ENCODE results near the gene PRCP. TPM values are rescaled to one million over a fixed set of nuclear protein-coding genes. Genes with fewer than 3 reads are reported as not detected.

The PRCP gene
- total RNA-seq, 2 donors from 2014 or later: 76.8 to 107 TPM

DNA sequence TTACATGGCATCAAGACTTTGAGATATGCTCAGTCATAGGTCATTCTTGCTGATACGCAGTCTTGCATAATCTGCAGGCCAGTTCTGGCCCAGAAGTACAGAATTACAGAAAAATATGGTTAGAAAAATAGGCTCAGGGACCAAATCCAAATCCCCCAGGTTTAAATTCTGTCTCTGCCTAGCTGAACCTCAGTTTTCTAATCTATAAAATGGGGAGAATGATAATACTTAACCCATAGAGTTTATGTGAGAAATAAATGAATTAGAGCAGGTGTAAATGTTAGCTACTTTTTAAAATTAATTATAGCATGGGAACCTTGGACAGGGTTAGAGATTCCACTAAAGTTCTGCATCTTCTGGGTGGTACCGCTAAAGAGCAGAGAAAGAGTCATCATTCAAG is 114.2 kb downstream of the PRCP start:
- Mint-ChIP-seq H3K36me3 (ENCODE audit: low read depth) (no peaks in the 10 kb centered on the region), H3K4me1 (peaks cover 26% of the 10 kb centered on the region), H3K9me3 (peaks cover 6% of the 10 kb centered on the region), H3K27me3 (ENCODE audit: insufficient read depth) (peaks cover 13% of the 10 kb centered on the region), H3K27ac (no peak overlapping the region), H3K4me3 (no peak overlapping the region)
- Histone ChIP-seq H3K27me3 (ENCODE audit: control insufficient read depth, insufficient read depth, low read length, poor library complexity, severe bottlenecking) (no peaks in the 10 kb centered on the region), H3K36me3 (ENCODE audit: control insufficient read depth, insufficient read depth, low read length) (no peaks in the 10 kb centered on the region), H3K4me1 (ENCODE audit: control insufficient read depth, insufficient read depth, low read length) (peaks cover 22% of the 10 kb centered on the region), H3K27ac (ENCODE audit: low read depth, low read length) (no peak overlapping the region), H3K9me3 (ENCODE audit: control insufficient read depth, low read length) (peaks cover 6% of the 10 kb centered on the region), H3K4me3 (ENCODE audit: low read length) (no peak overlapping the region), H3K9ac (ENCODE audit: extremely low read depth, low read length, poor library complexity, severe bottlenecking) (no peak overlapping the region)
- no peak for DNase-seq
- TF ChIP-seq, protein P1, sequence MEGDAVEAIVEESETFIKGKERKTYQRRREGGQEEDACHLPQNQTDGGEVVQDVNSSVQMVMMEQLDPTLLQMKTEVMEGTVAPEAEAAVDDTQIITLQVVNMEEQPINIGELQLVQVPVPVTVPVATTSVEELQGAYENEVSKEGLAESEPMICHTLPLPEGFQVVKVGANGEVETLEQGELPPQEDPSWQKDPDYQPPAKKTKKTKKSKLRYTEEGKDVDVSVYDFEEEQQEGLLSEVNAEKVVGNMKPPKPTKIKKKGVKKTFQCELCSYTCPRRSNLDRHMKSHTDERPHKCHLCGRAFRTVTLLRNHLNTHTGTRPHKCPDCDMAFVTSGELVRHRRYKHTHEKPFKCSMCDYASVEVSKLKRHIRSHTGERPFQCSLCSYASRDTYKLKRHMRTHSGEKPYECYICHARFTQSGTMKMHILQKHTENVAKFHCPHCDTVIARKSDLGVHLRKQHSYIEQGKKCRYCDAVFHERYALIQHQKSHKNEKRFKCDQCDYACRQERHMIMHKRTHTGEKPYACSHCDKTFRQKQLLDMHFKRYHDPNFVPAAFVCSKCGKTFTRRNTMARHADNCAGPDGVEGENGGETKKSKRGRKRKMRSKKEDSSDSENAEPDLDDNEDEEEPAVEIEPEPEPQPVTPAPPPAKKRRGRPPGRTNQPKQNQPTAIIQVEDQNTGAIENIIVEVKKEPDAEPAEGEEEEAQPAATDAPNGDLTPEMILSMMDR (conservative IDR thresholded peaks at IDR 0.05): no peak
- 97 to 100% methylated on average over 1 to 2 of the region's 2 CpGs for WGBS, 2 experiments (ENCODE audit: insufficient coverage in 1 of 2, insufficient read length in 1 of 2)

DNA sequence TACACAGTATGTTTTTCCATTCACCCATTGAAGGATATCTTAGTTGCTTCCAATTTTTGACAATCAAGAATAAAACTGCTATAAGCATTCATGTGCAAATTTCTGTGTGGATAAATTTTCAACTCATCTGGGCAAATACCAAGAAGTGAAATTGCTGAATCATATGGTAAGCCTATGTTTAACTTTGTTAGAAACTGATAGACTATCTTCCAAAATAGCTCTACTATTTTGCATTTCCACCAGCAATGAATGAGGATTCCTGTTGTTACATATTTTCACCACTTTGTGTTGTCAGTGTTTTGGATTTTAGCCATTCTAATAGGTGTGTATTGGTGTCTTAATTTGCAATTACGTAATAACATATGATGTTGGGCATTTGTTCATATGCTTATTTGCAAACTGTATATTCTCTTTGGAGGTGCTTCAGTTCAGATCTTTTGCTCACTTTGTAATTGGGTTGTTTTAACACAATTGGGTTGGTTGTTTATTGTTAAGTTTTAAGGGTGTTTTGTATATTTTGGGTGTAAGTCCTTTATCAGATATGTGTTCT is 117.3 kb downstream of the PRCP start:
- Mint-ChIP-seq H3K36me3 (ENCODE audit: low read depth) (no peaks in the 10 kb centered on the region), H3K27me3 (ENCODE audit: insufficient read depth) (peaks cover 16% of the 10 kb centered on the region), H3K9me3 (peaks cover 6% of the 10 kb centered on the region), H3K4me3 (no peak overlapping the region), H3K27ac (no peak overlapping the region), H3K4me1 (peaks cover 2% of the 10 kb centered on the region)
- peaks cover 1% of the 10 kb centered on the region for H3K4me1 ChIP-seq (ENCODE audit: control insufficient read depth, insufficient read depth, low read length)
- WGBS, 2 experiments (ENCODE audit: insufficient coverage in 1 of 2, insufficient read length in 1 of 2): 93% methylated on average over 1 of the region's 1 CpG; no CpG with 5 or more reads in 1 of the 2 experiments
- no peak for DNase-seq
- H3K4me3 ChIP-seq (ENCODE audit: low read length): no peak overlapping the region
- no peak overlapping the region for H3K27ac ChIP-seq (ENCODE audit: low read depth, low read length)
- peaks cover 6% of the 10 kb centered on the region for H3K9me3 ChIP-seq (ENCODE audit: control insufficient read depth, low read length)
- no peaks in the 10 kb centered on the region for H3K36me3 ChIP-seq (ENCODE audit: control insufficient read depth, insufficient read depth, low read length)
- no peak overlapping the region for H3K9ac ChIP-seq (ENCODE audit: extremely low read depth, low read length, poor library complexity, severe bottlenecking)
- no peaks in the 10 kb centered on the region for H3K27me3 ChIP-seq (ENCODE audit: control insufficient read depth, insufficient read depth, low read length, poor library complexity, severe bottlenecking)
- TF ChIP-seq, protein P1 (conservative IDR thresholded peaks at IDR 0.05): no peak

DNA sequence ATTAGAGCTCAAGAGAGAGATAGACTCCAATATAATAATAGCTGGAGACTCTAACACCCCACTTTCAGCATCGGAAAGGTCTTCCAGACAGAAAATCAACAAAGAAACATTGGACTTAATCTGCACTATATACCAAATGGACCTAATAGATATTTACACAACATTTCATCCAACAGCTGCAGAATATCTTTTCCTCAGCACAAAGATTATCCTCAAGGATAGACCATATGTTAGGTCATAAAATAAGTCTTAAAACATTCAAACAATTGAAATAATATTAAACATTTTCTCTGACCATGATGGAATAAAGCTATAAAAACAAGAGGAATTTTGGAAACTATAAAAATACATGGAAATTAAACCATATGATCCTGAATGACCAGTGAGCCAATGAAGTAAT is 121.5 kb downstream of the PRCP start:
- H3K4me3 Mint-ChIP-seq: no peak overlapping the region
- no peaks in the 10 kb centered on the region for H3K36me3 Mint-ChIP-seq (ENCODE audit: low read depth)
- 92% methylated on average over 1 of the region's 1 CpG; no CpG with 5 or more reads in 1 of the 2 experiments for WGBS, 2 experiments (ENCODE audit: insufficient coverage in 1 of 2, insufficient read length in 1 of 2)
- no peak for DNase-seq
- Histone ChIP-seq H3K27me3 (ENCODE audit: control insufficient read depth, insufficient read depth, low read length, poor library complexity, severe bottlenecking) (no peaks in the 10 kb centered on the region), H3K27ac (ENCODE audit: low read depth, low read length) (no peak overlapping the region), H3K9me3 (ENCODE audit: control insufficient read depth, low read length) (peaks cover 11% of the 10 kb centered on the region), H3K4me1 (ENCODE audit: control insufficient read depth, insufficient read depth, low read length) (peaks cover 6% of the 10 kb centered on the region), H3K9ac (ENCODE audit: extremely low read depth, low read length, poor library complexity, severe bottlenecking) (no peak overlapping the region), H3K4me3 (ENCODE audit: low read length) (no peak overlapping the region), H3K36me3 (ENCODE audit: control insufficient read depth, insufficient read depth, low read length) (no peaks in the 10 kb centered on the region)
- peaks cover 12% of the 10 kb centered on the region for H3K27me3 Mint-ChIP-seq (ENCODE audit: insufficient read depth)
- H3K4me1 Mint-ChIP-seq: peaks cover 23% of the 10 kb centered on the region
- TF ChIP-seq, protein P1 (conservative IDR thresholded peaks at IDR 0.05): no peak
- peaks cover 6% of the 10 kb centered on the region for H3K9me3 Mint-ChIP-seq
- H3K27ac Mint-ChIP-seq: no peak overlapping the region

All from endodermal cell (in vitro differentiated cells).